Measurements from ENCODE around the gene TNIP1.

TNIP1 gene

DNA sequence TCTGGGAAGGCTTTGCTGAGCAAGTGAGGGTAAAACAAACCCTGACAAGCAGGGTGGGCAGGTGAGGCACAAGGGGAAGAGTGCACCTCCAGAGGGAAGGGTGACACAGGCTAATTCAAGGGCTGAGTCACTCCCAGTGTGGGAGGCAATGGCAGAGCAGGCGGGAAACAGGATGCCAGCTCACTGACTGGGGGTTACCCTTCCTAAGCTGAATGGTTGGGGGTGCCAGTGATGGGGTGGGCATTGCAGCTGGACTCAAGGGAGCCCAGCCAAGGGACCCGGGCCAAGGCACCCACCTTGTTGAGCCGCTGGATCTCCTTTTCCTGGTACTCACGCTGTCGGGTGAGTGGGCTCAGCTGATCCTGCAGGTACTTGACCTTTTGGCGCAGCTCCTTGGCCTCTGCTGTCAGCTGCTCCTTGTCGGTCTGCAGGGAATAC, 42.0 kb downstream of the TNIP1 start:
- peak; percentile 66 to 88 for ATAC-seq

DNA sequence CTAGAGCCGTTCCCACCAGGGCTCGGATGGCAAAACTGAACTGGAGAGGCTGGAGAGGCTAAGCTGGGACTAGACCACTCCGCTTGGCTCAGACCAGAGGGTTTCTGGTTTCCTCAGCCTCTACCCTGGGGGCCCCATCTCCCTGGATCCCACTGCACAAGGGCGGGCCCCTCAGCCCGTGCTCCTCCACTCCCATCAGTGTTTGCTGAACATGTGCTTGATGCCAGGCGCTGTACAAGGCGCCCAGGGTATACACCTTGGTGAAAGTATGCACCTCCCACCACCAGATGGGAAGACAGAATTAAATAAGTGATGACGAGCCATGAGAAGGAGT, 42.5 kb downstream of the TNIP1 start:
- no peak for ATAC-seq

DNA sequence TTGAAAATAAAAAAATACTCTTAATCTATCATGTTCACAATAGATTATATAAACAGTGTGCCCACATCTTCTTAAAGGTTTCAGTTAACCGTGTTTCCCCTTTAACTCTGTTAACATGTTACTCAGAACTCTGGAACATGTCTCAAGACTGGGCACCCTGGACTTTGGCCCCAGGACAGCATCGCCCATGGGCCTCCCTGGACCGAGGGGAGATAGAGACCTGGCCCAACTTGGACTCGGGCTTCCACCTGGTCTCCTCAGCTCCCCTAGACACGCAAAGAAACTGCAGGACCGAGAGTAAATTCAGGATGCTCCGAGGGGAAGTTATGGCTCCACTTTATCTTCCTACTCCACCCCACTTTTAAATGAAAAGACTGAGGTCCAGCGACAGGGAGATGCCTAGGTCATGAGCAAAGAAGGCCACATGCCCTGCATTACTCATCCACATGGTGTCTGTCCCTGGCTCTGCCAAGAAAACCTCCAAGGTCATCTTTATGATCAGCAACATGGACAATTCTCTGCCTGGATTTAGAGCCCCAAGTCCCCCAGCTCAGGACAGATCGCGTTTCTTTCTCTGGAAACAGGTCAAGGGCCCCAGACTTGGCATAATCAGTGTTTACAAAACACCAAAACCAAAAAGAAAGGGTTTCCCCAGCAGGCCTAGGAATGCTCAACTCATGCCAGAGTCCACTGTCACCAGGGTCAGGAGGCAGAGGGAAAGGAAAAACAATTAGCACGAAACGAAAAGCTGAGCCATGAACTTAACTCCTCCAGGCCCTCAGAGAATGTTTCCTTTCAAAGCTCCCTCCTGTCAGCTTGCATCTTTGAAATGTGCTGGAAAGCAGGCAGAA, 43.0 kb downstream of the TNIP1 start:
- no peak for ATAC-seq

DNA sequence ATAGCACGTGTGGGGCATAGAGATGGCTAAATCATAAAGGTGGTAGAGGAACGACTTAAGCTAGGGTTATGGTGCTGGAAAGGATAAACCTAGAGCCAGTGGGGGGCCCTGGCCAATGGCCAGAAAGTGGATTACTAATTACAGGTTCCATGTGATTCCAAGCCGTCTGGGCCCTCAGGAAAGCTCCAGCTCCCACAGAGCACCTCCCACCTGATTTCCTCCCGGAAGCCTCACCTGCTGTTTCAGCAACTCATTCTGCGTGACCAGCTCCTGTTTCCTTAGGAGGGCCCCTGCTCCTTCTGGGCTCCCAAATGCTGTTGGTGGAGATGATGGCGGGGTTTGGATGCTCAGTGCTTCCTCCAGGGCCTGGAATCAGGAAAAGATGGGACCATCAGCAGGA, 44.3 kb downstream of the TNIP1 start:
- ATAC-seq = no peak

- peak in 1 of 2 donors; percentile 39 for ATAC-seq
These were observed 46.1 kb downstream of the TNIP1 start for GRCh38 chr5:151034422-151035379.

- ATAC-seq = no peak
These were observed 47.5 kb downstream of the TNIP1 start for GRCh38 chr5:151033217-151033934.

GRCh38 chr5:151031554-151031953, 49.3 kb downstream of the TNIP1 start:
- no peak for ATAC-seq

GRCh38 chr5:151030379-151030778, 50.5 kb downstream of the TNIP1 start:
- no peak for ATAC-seq

- ATAC-seq = no peak
These were observed 50.8 kb downstream of the TNIP1 start for GRCh38 chr5:151030056-151030336.

- no peak for ATAC-seq
These were observed 51.4 kb downstream of the TNIP1 start for GRCh38 chr5:151029179-151030055.

- no peak for ATAC-seq
These were observed 52.1 kb downstream of the TNIP1 start for GRCh38 chr5:151028717-151029116.

DNA sequence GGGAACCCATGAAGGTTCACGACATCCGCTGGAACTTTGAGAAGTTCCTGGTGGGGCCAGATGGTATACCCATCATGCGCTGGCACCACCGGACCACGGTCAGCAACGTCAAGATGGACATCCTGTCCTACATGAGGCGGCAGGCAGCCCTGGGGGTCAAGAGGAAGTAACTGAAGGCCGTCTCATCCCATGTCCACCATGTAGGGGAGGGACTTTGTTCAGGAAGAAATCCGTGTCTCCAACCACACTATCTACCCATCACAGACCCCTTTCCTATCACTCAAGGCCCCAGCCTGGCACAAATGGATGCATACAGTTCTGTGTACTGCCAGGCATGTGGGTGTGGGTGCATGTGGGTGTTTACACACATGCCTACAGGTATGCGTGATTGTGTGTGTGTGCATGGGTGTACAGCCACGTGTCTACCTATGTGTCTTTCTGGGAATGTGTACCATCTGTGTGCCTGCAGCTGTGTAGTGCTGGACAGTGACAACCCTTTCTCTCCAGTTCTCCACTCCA, 52.8 kb downstream of the TNIP1 start:
- no peak for ATAC-seq

DNA sequence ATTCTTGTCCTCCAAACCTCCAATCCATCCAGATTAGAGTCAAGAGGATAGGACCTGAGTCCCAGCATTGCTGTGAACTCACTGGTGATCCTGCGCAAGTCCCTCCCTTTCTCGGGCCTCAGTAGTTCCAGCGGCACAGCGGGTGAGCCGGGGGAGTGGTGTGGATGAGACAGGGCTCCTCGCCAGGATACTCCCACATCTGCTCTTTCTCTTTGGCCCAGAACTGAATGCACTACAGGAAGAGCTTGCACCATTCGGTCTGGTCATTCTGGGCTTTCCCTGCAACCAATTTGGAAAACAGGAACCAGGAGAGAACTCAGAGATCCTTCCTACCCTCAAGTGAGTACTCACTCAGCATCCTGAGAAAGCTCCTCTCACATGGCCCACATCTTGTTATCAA, 54.2 kb downstream of the TNIP1 start:
- ATAC-seq = no peak

DNA sequence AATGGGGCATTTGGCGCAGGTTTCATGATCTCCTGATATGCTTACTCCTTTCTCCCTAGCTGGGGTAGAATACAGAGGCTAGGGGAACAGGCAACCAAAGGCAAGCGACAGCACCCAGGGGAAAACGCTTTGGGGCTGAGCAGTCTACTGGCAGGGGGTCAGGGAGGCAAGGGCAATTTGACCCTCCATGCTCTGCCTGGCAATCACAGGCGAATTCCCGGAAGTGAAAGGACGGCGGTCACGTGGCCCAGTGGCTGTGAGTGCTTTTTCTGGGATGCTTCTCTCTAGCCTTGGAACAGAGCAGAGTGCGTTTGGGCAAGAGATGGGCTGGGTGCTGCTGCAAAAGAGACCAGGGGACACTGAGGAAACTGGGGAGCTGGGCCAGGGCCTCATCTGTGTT, 54.7 kb downstream of the TNIP1 start:
- ATAC-seq = no peak

DNA sequence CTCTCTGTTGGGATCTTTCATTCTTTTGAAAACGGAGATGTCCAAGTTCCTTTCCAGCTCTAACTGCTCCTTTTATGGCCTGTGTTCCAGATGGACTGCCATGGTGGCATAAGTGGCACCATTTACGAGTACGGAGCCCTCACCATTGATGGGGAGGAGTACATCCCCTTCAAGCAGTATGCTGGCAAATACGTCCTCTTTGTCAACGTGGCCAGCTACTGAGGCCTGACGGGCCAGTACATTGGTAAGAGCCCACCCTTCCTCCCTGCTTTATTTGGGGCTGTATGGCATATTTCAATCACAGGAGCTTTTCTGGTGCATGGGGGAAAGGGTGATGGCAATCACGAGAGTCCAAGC, 55.6 kb downstream of the TNIP1 start:
- ATAC-seq = no peak

DNA sequence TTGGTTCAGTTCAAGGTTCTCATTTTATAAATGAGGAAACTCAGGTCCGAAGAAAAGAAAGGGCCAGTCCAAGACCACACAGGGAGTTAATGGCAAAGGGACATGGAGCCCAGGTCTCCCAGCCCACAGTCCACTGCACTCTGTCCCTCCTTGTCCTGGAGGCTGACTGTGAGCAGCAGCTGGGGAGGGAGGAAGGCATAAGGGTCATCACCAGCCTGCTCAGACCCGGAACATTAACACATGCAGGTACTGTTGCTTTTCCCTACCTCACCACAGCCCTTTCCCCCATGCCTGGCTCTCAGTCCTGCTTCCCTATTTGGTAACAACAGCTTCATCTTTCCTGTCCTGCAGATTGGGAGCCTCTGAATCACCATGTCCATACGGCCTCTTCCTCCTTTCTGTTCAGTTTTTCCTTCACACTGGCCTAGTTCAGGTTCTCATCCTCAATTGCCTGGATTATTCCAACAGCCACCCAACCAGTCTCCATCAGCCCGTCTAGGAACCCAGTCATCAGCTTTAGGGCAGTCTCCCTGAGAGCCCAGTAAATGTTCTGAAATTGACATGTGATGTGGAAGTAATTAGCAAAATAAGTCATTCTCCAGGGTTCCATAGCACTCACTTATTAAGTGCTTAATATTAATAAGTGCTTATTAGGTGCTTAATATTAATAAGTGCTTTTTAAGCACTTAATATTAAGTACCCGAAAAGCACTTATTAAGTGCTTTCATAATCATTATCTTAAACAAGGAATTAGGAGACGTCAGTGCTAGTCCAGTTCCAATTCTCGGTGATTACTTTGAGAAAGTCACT, 56.2 kb downstream of the TNIP1 start:
- no peak for ATAC-seq

- no peak for ATAC-seq
These were observed 57.2 kb downstream of the TNIP1 start for GRCh38 chr5:151023651-151024050.

GRCh38 chr5:151023047-151023615, 57.7 kb downstream of the TNIP1 start:
- no peak for ATAC-seq

- peak; percentile 15 to 39 for ATAC-seq
These were observed 58.3 kb downstream of the TNIP1 start for GRCh38 chr5:151022511-151023018.

DNA sequence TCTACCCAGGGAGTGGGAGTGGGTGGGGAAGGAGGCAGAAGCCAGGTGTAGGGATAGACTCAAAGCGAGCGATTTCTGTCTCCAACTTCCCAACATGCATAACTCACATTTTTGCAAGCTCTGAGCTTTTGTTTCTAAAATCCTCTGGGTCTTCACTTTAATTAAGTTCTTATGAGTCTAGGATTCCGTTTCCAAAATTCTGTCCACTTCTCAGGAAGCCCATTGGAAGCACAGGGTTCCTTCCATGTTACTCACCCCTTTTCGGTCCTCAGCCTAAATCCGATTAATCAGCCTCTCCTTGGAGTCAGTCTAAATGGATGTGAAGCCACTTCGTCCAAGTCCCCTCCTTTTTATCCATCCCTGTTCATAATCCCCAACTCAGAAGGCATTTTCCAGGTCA, 59.1 kb downstream of the TNIP1 start:
- no peak for ATAC-seq
